HT-29 (cell line): ENCODE results near the gene KCNMB2. TPM values are rescaled to one million over a fixed set of nuclear protein-coding genes. Genes with fewer than 3 reads are reported as not detected.

ENCODE experiments used
- DNase-seq: peaks from one replicate; pipeline ENCODE4 v3.0.0-alpha.2; 2015; ENCODE audit warnings: low spot score
- total RNA-seq: library from RNA; depleted of rRNA; stranded (reverse); fragments of >200 nt; shearing (Covaris generic); gene quantifications from 2 replicates; pipeline ENCODE4 v1.2.3, GENCODE V29; 2014

The KCNMB2 gene
- total RNA-seq, 1 experiment from 2014 or later = not detected

DNA sequence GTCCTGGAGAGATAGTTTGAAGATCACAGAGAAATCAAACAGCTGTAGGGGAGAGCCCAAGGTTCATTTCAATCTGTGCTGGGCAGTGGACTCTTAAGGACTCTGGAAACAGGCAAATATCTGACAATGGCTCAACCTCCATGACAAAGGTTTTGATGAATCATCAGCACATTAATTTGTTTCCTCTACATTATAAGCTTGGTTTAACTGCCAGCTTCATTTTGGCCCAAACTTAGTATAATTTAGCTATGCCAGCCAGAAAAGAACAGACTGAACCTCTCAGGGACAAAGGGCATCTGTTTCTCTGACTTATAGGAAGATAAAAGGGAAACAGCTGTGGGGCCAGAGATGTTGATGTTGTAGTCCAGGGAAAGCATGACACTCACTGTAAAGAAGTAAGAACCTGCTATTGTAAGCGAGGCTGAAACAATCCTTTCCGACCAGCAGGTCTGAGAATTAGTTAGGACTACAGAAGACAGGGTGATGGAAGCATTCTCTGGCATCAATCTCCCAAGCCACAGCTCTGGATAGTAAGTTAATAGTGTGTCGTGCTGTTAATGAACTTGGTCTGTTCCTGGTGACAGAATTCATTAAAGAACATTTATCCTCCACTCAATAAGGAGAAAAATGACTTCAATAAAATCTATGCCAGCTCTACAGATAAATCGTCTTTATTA lies 110.1 kb downstream of the KCNMB2 start:
- no peak for DNase-seq

DNA sequence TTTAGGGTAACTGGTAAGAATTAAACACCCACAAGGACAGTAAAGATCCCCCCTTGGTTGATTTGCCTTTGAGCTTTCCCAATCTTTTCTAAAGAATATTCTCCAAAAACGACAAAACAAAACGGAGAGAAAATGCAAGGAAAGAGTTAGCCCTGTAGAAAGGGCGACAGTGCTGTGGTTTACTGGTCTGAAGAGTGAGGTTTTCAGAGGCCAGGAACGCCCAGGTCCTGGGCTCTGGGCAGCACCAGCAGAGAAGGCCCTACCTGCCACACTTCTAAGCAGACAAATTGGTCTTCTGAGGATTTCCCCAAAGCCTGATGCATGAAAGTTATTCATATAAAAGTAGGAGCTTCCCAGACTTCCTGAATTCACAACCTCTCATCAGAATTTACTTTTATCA lies 119.3 kb downstream of the KCNMB2 start:
- DNase-seq = no peak

DNA sequence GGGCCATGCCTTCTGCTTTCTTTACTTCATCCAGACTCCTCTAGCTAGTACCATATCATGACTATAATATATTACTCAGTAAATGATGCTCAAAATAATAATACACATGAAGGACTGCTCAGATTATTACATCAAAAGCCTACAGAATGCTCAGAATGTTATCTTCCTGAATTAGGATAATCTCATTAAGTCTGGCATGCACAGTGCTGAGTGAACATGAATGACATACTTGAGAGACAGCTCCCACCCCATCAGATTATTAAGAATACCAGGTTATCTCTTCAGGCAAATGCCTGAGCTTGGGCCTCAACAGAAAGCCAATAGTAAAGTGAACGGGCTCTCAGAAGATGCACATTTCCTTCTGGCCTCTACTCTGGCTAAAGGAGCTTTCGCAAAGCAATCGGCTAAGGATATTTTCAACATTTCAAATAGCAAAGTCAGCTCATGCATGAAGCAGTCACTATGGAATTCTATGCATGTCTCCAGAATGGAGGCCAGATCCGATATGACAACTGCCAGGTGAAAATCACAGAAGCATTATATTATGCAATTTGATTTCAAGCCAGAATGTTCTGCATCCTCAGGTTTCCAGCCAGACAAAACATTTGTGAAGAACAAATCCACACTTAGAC lies 122.6 kb downstream of the KCNMB2 start:
- DNase-seq = no peak

DNA sequence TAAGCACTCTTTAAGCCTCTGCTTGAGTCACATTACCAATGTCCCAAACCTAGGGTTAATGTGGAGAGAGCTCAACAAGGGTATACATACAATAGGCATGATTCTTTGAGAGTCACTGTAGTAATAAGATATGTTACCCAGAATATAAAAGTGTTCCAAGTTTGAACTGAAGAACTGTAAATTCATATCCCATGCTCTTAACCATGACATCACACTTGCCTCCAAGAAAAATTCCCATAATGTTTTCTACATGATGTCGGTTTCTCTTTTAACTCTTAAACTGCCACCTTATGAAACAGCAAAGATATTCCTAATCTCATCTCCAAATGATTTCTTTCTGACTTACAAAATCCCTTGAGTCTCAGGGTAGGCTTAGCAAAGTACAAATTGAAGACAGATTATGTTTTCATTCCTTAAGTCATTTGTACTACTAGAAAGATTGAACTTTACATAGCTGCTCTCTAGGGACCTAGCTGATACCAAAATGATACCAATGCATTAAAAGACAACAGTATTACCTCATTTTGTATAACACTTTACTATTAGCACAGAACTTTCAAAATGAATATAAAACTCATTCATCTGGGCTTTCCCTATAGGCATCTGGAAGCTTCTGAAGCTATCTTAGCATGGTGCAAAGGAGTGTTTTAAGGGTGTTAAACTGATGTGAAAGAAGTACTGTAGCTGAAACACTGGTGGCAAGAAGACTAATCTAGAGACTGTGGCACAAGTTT lies 127.1 kb downstream of the KCNMB2 start:
- DNase-seq = no peak

DNA sequence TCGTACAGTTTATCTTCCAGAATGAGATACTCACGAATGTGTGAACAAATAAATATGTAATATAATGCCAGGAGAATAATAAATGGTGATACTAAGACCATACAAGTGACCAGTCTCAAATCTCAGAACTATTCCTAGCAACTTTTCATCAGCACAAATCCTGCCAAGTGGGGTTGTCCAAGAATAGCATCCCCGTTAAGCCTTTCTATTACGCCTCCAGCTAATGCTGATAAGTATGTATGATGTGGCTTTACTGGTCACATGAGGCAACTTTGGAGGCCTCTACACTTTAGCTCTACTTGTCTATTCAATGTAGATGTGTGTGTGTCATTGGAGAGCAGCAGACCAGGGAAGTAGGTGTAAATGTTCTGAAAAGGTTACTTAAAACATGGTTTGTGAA lies 129.5 kb downstream of the KCNMB2 start:
- no peak for DNase-seq

DNA sequence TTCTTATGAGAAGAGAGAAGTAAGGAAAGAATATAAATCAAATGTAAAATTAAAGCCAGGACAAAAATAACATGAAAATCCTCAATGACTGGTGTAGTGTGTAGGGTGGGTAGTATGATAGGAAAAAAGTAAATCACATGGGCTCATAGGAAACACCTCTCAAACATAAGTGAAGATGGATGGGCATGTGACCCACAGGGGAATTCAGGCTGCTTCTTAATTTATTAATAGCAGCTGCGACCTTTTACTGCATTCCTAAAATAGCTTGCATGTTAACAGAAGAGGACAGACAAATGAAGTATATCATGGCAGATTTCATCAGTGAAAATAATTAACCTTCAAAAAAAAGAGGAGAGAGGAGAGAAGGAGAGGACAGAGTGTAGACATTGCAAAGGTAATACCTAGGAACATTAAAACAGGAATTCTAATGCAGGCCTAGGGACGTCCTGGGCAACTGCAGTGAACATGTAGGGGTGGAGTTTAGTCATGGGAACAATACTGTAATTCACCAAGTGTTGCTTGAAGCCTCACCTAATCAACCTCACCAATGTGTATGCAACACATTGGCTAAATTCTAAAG lies 132.9 kb downstream of the KCNMB2 start:
- no peak for DNase-seq

DNA sequence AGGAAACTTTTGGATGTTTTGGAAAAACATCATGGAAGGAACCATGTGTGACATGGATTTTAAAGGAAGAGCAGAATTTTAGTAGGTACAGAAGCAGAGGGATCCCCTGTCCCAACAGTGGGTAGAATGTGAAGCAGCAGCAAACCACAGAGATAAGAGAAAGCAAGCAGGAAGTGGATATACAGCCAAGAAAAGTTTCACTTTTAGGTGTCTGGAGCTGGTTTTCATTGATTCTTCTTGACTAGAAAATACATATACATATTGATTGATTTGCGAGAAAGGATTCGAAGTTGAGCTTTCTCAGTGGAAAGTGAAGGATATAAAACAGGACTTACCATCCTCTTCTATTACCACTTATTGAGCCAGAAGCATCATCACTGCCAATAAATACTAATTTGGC lies 133.5 kb downstream of the KCNMB2 start:
- DNase-seq = no peak

DNA sequence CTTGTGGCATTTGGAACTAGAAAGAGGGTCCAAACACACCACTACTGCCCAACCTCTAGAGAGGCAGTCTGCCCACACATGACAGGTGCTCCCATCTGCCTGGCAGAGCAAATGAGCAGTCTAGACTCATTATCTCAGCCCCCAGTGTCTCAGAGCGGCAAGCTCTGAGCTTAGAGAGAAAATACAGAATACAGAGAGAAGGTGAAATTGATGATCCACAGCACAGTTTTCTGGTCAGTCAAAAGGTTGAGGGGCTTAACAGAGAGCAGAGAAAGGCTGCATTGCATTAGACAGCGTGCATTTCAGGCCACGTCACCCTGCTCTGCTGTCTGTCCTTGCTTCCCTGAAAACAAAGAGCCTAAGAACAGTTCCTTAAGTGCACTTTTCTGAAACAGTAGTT lies 135.1 kb downstream of the KCNMB2 start:
- no peak for DNase-seq

DNA sequence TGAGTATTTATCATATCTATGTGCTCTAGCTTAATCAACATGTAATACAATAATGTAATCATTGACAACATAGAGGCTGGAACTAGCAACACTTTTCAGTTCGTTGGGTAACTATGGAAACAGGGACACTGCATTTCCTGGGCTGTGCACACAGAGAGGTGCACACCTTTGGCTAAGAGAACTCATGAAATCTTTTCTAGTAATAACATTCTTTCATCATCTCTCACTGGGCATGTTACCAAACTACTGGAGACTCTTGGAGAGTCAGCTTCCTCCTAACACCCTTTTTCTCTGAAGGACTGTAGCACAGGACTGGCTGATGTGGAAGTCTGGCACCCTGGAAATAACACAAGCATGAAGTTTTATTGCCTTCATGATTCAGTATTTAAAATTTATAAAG lies 135.6 kb downstream of the KCNMB2 start:
- DNase-seq = no peak

DNA sequence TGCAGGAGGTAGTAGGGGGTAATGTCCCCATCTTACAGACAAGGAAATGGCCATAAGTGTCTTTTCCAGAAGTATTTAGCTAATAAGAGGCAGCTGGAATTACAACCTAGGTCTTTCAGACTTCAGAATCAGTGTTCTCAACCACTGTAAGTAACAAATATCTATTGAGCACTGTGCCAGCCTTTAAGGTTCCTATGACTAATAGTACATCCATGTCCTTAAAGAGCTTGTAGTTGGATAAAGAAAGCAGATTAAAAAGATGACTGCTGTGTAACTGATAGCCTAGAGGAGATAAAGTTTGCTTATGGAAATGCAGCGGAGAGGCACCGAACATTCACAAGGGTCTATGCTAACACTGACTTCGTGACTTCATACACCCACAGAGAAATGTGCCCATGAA lies 136.0 kb downstream of the KCNMB2 start:
- DNase-seq = no peak

DNA sequence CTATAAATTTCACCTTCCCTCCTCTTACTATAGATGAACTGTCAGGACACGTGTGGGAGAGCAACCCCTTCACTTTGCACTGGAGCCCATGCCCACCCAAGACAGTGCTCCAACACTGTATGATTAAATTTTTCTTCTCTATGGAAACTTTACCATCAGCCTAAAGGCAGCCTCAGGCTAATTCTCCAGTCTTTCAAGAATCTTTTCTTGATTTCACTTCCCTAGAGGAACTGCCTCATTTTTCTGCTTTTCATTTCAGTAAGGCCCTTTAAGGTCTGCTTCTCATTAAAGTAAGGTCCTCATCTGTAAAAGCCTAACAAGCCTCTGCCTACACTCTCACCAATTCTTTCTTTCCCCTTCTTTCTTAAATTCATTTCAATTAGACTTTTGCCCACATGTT lies 137.3 kb downstream of the KCNMB2 start:
- DNase-seq = no peak

DNA sequence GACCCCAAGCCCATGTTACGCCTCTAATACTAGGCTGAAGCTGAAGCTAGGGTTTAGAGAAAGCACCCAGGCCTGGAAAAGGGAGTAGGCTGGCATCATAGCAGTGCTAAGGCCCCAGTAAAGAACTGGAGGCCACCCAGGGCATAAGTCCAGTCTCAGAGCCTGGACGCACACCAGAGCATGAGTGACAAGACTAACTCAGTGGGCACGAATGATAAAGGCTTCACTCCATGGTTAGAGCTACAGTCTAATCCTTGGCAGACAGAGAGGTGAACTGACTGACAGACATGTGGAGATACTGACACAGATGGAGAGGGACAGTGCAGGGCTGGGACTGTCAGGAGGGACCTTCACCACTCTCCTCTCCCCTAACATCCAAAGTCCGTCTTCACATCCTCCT lies 139.8 kb downstream of the KCNMB2 start:
- no peak for DNase-seq

DNA sequence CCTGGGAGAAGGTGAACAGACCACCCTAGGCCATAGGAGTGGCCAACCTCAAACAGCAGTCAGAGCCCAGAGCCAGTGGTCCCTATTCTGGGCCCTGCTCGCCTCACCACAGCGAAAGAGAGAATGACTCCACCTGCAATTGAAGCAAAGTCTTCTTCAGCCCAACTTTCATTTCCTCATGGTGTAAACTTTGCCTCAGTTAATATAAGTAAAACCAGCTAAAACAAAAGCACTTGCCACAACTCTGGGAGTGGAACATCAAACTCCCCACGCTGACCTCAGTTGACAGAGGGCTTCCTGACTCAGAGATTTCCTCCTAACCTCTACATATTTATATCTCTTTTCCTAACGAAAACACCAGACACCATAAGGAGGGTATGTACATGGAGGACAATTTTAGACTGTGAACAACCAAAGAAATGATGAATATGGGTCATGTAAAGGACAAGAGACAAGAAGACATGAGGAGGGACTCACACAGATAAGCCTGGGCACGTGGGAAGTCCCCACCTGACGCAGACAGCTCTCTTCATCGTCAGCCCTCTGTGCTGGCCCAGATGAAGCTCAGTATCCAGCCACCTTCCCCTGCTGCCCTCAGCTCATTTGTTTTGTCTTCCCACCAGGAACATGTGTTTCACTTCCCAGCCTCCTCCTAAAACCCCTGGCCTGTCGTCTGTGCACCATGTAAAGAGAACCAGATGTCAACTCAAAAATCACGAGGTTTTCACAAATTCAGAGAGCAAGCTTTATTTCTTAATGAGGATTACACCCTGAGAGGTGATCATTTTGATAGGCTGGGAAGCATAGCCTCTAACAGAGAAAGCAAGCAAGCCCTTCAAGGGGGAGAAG lies 140.9 kb downstream of the KCNMB2 start:
- no peak for DNase-seq

DNA sequence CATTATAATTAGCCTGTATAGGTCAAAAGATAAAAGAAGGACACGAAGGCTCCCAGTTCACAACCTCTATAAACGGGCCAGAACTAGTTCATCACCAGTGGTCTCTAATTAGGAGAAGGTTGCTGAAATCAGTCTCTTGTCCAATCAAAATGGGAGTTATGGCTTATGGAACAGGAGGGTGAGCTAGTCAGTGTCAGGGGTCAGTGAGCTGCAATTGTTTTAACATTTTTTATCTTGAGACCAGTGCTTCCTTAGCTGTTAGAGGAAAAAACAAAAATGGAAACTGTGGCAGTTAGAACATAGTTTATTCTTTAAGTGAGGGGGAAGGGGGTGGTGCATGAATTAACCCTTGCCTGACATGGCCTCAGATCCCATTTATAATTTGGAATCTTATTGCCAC lies 141.7 kb downstream of the KCNMB2 start:
- DNase-seq = no peak

DNA sequence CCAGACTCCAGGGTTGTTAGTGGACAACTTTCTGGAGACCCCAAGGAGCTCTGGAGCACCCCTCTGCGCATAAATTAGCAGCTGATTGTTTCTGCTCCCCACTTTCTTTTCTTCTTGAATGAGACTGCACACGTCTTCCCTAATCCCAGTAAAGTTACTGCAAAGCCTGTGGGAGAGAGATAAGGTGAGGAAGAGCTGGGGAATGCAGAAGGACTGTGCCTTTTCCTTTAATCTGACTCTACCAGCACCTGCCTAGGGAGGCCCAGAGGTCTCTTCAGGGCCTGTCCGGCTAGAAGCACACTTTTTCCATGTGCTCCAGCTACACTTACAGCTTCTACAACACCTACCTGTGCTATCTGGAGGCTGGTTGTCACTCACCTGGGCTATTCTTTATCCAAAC lies 143.8 kb downstream of the KCNMB2 start:
- DNase-seq = no peak

DNA sequence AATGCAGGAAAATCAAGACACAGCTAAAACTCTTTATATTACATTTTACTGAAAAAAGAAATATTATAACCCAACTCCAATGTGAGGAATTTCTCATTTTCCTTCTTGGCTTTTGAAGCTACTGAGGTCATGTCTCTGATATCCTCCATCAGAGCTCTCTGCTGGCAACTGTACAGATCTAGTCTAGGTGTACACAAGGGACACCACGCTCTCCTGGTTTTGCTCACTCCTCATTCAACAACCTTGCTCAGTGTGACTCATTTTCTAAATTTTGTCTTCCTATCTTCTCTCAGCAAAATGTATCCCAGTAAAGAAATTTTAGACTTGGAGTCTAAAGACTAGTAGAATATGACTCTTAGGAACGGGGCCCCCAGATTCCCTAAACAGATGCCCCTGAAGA lies 144.3 kb downstream of the KCNMB2 start:
- DNase-seq = no peak

DNA sequence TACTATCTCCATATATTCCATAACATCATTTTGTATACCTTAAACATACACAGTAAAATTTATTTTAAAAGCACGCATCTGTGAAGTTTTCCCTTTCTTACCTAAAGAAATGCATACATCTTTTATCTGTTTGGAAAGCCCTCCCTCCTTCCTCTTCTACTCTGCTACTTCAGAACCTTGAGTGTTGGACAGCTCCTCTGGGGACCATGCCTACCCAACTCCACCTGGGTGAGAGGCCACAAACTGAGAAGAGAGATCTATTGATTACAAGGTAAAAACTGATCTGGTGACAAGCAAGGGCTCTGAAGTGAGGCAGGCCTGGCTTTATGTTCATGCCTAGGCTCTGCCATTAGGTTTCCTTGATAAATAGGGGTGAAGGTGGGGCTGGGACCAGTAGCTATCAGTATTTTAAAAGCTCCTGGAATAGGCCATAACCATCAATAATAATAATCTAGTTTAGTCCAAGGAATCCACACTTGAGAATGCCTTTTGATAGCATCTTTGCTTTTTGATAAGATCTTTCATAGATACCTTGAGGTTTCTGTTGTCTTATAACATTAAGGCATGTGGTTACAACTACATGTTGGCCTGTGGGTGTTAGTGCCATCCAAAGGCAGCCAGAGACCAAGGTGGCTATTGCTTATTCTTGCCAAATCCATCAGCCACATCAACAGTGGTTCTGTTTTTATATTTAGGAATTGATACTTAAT lies 148.8 kb downstream of the KCNMB2 start:
- peak; percentile 3 for DNase-seq

DNA sequence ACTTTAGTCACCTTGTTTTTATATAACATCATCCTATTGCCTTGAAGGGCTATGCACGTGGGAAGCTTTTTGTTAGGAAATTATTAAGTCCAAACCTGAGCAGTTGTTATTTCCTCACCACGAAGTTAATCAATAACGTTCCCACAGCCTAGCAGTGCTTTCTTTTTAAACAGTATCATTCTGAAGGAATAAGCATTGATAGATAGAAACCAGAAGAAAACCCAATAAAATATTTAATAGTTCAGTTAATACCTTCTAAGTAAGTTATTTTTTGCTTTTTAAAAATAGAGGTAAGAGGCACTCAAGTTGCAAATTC lies 149.3 kb downstream of the KCNMB2 start:
- DNase-seq = no peak

DNA sequence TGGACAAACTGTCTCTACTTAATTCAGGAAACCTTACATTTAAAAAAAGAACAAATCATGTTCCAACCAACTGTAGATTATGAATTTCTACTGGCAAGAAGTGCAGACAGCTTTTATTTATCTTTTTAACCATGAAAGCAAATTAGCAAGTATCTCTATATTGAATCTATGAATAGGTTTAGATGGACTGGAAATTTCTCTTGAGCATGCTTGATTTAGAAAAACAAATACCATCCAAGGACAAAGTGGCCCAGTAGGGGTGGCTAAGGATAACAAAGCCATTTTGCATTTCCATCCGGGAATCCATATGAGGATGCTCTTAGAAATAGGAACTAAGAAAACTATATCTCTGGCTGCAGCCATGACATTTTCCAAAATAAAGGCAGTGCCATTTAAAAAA lies 150.6 kb downstream of the KCNMB2 start:
- DNase-seq = no peak

DNA sequence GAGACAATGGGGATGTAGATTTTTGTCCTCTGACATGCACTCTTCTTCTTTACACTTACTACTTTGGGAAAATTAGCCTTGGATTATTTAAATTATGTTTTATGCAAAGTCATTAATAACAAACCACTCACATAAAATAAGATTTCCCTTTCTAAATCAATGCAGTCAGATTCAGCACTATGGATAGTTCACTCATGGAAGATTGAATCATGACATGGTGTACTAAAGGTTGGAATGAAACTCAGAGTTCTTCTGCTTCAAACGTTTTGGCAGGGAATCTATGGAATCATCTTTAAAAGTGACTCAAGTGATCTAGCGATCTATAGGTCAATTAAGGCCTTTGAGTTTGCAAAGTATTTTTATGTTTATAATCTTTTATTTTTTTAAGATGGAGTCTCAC lies 154.3 kb downstream of the KCNMB2 start:
- no peak for DNase-seq

DNA sequence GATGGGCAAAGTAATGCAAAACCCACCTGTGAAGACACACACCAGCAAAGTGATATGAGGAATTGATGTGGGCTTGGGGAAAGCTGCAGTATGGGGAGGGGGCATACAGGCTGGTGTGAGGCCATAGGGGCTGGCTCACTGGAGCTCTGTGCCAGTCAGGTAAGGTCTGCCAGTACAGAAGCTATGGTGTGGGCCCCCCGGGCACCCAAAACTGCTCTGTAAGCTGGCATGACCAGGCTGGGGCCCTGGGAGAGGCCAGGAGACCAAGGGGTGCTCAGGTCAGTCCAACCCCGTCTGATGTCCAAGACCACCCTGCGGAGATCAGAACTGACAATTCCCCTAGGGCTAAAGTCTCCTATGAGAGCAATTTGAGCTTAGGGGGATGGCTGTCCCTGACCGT lies 163.1 kb downstream of the KCNMB2 start:
- no peak for DNase-seq
